Nephron progenitor cell (in vitro differentiated cells): ENCODE data around the gene FRMD5.

Experiments used
- DNase-seq: peaks from one replicate; pipeline ENCODE4 v3.0.0; 2021
- H3K27ac Mint-ChIP-seq: 2 replicates; pipeline ENCODE4 v1.8.0; 2021; ENCODE audit warnings: mild to moderate bottlenecking, moderate library complexity, mixed read lengths
- H3K27me3 Mint-ChIP-seq: 2 replicates; pipeline ENCODE4 v1.8.0; 2021; ENCODE audit warnings: mild to moderate bottlenecking, low read depth, mixed read lengths; ENCODE audit not compliant: poor library complexity
- H3K36me3 Mint-ChIP-seq: 2 replicates; pipeline ENCODE4 v1.8.0; 2021; ENCODE audit warnings: low read depth, mixed read lengths
- H3K4me1 Mint-ChIP-seq: 2 replicates; pipeline ENCODE4 v1.8.0; 2021; ENCODE audit warnings: mixed read lengths
- H3K4me3 Mint-ChIP-seq: 2 replicates; pipeline ENCODE4 v1.8.0; 2021; ENCODE audit warnings: mild to moderate bottlenecking, moderate library complexity, mixed read lengths
- H3K9me3 Mint-ChIP-seq: 2 replicates; pipeline ENCODE4 v1.8.0; 2021; ENCODE audit warnings: mild to moderate bottlenecking, moderate library complexity, mixed read lengths
- TF ChIP-seq, protein P1 (sequence below): fragments of 200-600 bp; sonication (generic); IDR thresholded peaks from 2 replicates; pipeline ENCODE4 v1.5.0; 2021; ENCODE audit warnings: antibody characterized with exemption

The FRMD5 gene

GRCh38 chr15:44132057-44132456, 63.0 kb downstream of the FRMD5 start:
- TF ChIP-seq, protein P1, sequence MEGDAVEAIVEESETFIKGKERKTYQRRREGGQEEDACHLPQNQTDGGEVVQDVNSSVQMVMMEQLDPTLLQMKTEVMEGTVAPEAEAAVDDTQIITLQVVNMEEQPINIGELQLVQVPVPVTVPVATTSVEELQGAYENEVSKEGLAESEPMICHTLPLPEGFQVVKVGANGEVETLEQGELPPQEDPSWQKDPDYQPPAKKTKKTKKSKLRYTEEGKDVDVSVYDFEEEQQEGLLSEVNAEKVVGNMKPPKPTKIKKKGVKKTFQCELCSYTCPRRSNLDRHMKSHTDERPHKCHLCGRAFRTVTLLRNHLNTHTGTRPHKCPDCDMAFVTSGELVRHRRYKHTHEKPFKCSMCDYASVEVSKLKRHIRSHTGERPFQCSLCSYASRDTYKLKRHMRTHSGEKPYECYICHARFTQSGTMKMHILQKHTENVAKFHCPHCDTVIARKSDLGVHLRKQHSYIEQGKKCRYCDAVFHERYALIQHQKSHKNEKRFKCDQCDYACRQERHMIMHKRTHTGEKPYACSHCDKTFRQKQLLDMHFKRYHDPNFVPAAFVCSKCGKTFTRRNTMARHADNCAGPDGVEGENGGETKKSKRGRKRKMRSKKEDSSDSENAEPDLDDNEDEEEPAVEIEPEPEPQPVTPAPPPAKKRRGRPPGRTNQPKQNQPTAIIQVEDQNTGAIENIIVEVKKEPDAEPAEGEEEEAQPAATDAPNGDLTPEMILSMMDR, result no peak
- Mint-ChIP-seq H3K36me3 (no peaks in the 10 kb centered on the region), H3K4me1 (no peaks in the 10 kb centered on the region), H3K27me3 (peaks cover 4% of the 10 kb centered on the region), H3K27ac (no peak overlapping the region), H3K9me3 (no peaks in the 10 kb centered on the region), H3K4me3 (no peak overlapping the region)
- no peak for DNase-seq

GRCh38 chr15:44130778-44131177, 64.3 kb downstream of the FRMD5 start:
- H3K9me3 Mint-ChIP-seq, result no peaks in the 10 kb centered on the region
- H3K4me3 Mint-ChIP-seq, result no peak overlapping the region
- H3K4me1 Mint-ChIP-seq, result no peaks in the 10 kb centered on the region
- H3K36me3 Mint-ChIP-seq, result no peaks in the 10 kb centered on the region
- TF ChIP-seq, protein P1, result no peak
- DNase-seq, result no peak
- no peak overlapping the region for H3K27ac Mint-ChIP-seq
- H3K27me3 Mint-ChIP-seq, result peaks cover 4% of the 10 kb centered on the region

DNA sequence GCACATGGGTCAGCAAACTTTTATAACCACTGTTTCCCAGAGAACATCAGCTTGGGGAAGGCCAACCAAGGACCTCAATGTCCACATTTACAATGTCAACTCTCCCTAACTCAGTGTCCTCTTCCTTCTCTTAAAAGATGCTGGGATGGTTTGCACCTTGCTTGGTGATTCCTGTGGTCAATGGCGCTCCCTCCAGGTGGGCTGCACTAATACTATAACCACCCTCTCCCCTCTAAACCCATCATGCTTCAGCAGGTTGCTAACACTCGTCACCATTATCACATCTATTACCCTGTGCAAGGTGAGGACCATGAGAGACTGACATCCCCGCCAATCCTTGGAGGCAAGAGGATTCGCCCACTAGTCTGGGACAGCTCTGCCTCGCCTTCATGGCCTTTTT, 65.2 kb downstream of the FRMD5 start:
- Mint-ChIP-seq H3K9me3 (no peaks in the 10 kb centered on the region), H3K27ac (no peak overlapping the region), H3K4me3 (no peak overlapping the region), H3K4me1 (no peaks in the 10 kb centered on the region), H3K27me3 (peaks cover 4% of the 10 kb centered on the region), H3K36me3 (no peaks in the 10 kb centered on the region)
- TF ChIP-seq, protein P1, result no peak
- DNase-seq, result no peak

DNA sequence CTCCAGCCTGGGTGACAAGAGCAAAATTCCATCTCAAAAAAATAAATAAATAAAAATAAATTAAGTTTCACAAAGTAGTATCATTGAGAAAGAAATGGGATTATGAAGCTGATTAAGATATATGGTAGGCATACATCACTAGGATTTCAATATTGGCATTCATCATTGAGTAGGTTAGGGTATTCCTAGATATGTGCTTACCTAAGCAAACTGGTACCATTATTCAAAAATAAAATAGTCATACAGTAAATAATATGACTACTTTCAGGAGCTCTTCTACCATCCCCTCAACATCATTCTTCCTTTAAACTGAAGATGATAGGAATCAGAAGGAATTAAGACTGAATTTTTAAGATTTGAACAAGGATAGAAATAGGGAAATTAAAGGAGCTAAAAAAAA, 66.6 kb downstream of the FRMD5 start:
- TF ChIP-seq, protein P1, result no peak
- peaks cover 4% of the 10 kb centered on the region for H3K27me3 Mint-ChIP-seq

DNA sequence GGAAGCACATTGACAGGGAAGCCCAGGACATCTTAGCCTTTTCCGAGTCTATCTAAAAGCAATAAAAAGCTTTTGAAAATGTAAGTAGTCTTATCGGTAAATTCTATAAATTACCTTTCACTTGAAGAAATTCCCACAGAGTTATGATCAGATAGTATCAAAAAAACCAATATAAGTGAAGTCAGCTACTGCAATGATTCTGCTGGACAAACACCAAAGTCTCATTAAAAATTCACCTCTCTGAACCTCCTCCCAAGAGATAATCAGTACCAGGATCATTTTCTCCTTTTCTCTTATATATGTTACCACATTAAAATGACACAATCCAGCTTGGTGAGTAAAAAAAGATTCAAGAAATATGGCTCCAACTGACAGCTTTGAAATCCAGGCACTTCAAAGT, 69.2 kb downstream of the FRMD5 start:
- Mint-ChIP-seq H3K9me3 (no peaks in the 10 kb centered on the region), H3K4me3 (no peak overlapping the region), H3K27ac (no peak overlapping the region), H3K36me3 (no peaks in the 10 kb centered on the region), H3K27me3 (peaks cover 4% of the 10 kb centered on the region), H3K4me1 (no peaks in the 10 kb centered on the region)
- DNase-seq, result no peak
- TF ChIP-seq, protein P1, result no peak

More for the DNA sequence above, 66.6 kb downstream of the FRMD5 start:
- Mint-ChIP-seq H3K36me3 (no peaks in the 10 kb centered on the region), H3K9me3 (no peaks in the 10 kb centered on the region), H3K27ac (no peak overlapping the region), H3K4me1 (no peaks in the 10 kb centered on the region), H3K4me3 (no peak overlapping the region)
- no peak for DNase-seq

GRCh38 chr15:44102675-44103254, 92.3 kb downstream of the FRMD5 start:
- Mint-ChIP-seq H3K9me3 (no peaks in the 10 kb centered on the region), H3K27me3 (no peaks in the 10 kb centered on the region), H3K4me3 (no peak overlapping the region), H3K27ac (no peak overlapping the region), H3K36me3 (no peaks in the 10 kb centered on the region), H3K4me1 (peaks cover 4% of the 10 kb centered on the region)
- no peak for DNase-seq
- TF ChIP-seq, protein P1, result no peak
